B cell (primary cell): ENCODE data around the gene SLC9A9. TPM values are rescaled to one million over a fixed set of nuclear protein-coding genes. Genes with fewer than 3 reads are reported as not detected.
A peak's percentile ranks its signal among the peaks of the same experiment; 100 is the strongest.

ENCODE experiments used
- ATAC-seq: fragments of 200-7000 bp; cut with Tn5 transposase; one replicate; pipeline ENCODE4 v1.10.0; 2021; ENCODE audit warnings: low read depth, mild to moderate bottlenecking, moderate number of reproducible peaks, moderate library complexity
- CTCF ChIA-PET: fragments of 350-600 bp; sonication (Branson Sonifier 250); formaldehyde crosslinking; loops from one replicate; lab custom pipeline; 2021; ENCODE audit warnings: antibody characterized with exemption, inconsistent platforms; lab: Charles Lee
- POLR2A ChIA-PET: fragments of 350-600 bp; sonication (Branson Sonifier 250); formaldehyde crosslinking; loops from one replicate; lab custom pipeline; 2021; ENCODE audit warnings: antibody characterized with exemption; lab: Charles Lee
- DNase-seq: peaks from one replicate; pipeline ENCODE4 v3.0.0; 2013
- H2AFZ ChIP-seq: 2 replicates; pipeline ENCODE4 v1.6.1; 2012; ENCODE audit warnings: mild to moderate bottlenecking, low read depth, low read length; ENCODE audit not compliant: insufficient read depth, poor library complexity, severe bottlenecking
- H3K27ac ChIP-seq, 2 donors: 1 replicate in 1 of 2; 2 replicates in 1 of 2; pipeline ENCODE4 v1.5.1; 2012 to 2013; ENCODE audit warnings: low read length in 2 of 2, mild to moderate bottlenecking in 2 of 2, moderate library complexity in 1 of 2
- H3K27me3 ChIP-seq, 4 experiments: fragments of 200-600 bp in 1 of 4; sonication (generic) in 1 of 4; replicated peaks in 1 of 4; 1 replicate in 2 of 4; 2 replicates in 2 of 4; pipeline versions ENCODE4 v1.6.1 to v1.7.0; 2013 to 2016; ENCODE audit warnings: low read length in 3 of 4, mild to moderate bottlenecking in 2 of 4, mixed read lengths in 1 of 4, moderate library complexity in 1 of 4; ENCODE audit not compliant: insufficient read depth in 4 of 4, control insufficient read depth in 3 of 4; ENCODE audit errors: control extremely low read depth in 1 of 4
- H3K36me3 ChIP-seq, 2 experiments: replicated peaks in 1 of 2; 1 replicate in 1 of 2; 2 replicates in 1 of 2; pipeline versions ENCODE4 v1.6.1 to v1.7.1; 2013; ENCODE audit warnings: low read length in 1 of 2; ENCODE audit not compliant: insufficient read depth in 2 of 2, control insufficient read depth in 1 of 2; ENCODE audit errors: control extremely low read depth in 1 of 2, extremely low read depth in 1 of 2
- H3K4me1 ChIP-seq, 2 donors: fragments of 200-600 bp in 1 of 2; sonication (generic) in 1 of 2; 1 replicate in 1 of 2; 2 replicates in 1 of 2; pipeline versions ENCODE4 v1.5.1 to v1.6.1; 2013 to 2017; ENCODE audit warnings: low read length in 2 of 2; ENCODE audit not compliant: control insufficient read depth in 2 of 2, insufficient read depth in 2 of 2
- H3K4me2 ChIP-seq: replicated peaks from 2 replicates; pipeline ENCODE3; 2012; ENCODE audit warnings: mild to moderate bottlenecking, low read depth, low read length; ENCODE audit not compliant: poor library complexity, severe bottlenecking
- H3K4me3 ChIP-seq, 5 experiments: fragments of 200-600 bp in 1 of 5; sonication (generic) in 1 of 5; 1 replicate in 3 of 5; 2 replicates in 2 of 5; pipeline versions ENCODE4 v1.5.1 to v1.7.0; 2011 to 2016; ENCODE audit warnings: low read length in 4 of 5, mild to moderate bottlenecking in 4 of 5, low read depth in 2 of 5, control low read depth in 1 of 5, moderate library complexity in 1 of 5; ENCODE audit not compliant: insufficient read depth in 1 of 5; ENCODE audit errors: control extremely low read depth in 1 of 5, extremely low read depth in 1 of 5
- H3K79me2 ChIP-seq: fragments of 200-600 bp; sonication (generic); one replicate; pipeline ENCODE4 v1.6.0; 2016; ENCODE audit warnings: low read length; ENCODE audit not compliant: control insufficient read depth, insufficient read depth
- H3K9ac ChIP-seq: fragments of 200-600 bp; sonication (generic); 2 replicates; pipeline ENCODE4 v1.6.1; 2017; ENCODE audit warnings: mild to moderate bottlenecking, low read length, moderate library complexity
- H3K9me3 ChIP-seq, 3 donors: one replicate each; pipeline versions ENCODE4 v1.6.1 to v1.7.1; 2013; ENCODE audit warnings: low read length in 2 of 3; ENCODE audit not compliant: control insufficient read depth in 2 of 3, insufficient read depth in 1 of 3; ENCODE audit errors: control extremely low read depth in 1 of 3
- H4K20me1 ChIP-seq: 2 replicates; pipeline ENCODE4 v1.6.0; 2012; ENCODE audit warnings: mild to moderate bottlenecking, low read length; ENCODE audit not compliant: insufficient read depth, control insufficient read depth, poor library complexity, severe bottlenecking
- H3K27ac Mint-ChIP-seq: one replicate; pipeline ENCODE4 v1.8.0; 2021; ENCODE audit warnings: mixed read lengths
- H3K27me3 Mint-ChIP-seq: one replicate; pipeline ENCODE4 v1.8.0; 2021; ENCODE audit warnings: mixed read lengths
- H3K4me1 Mint-ChIP-seq: one replicate; pipeline ENCODE4 v1.8.0; 2021; ENCODE audit warnings: mixed read lengths
- H3K4me3 Mint-ChIP-seq: one replicate; pipeline ENCODE4 v1.8.0; 2021; ENCODE audit warnings: mixed read lengths
- H3K9me3 Mint-ChIP-seq: one replicate; pipeline ENCODE4 v1.8.0; 2022; ENCODE audit warnings: mixed read lengths; ENCODE audit not compliant: insufficient read depth
- CTCF ChIP-seq: fragments of 200-600 bp; IDR thresholded peaks from one replicate; pipeline ENCODE4 v1.8.0; 2022; ENCODE audit warnings: antibody characterized with exemption, mild to moderate bottlenecking
- EZH2 ChIP-seq: IDR thresholded peaks from 2 replicates; pipeline ENCODE4 v1.6.1; 2012; ENCODE audit warnings: borderline replicate concordance, low read depth, mild to moderate bottlenecking, moderate library complexity, low read length; ENCODE audit not compliant: insufficient read depth, poor library complexity, severe bottlenecking
- WGBS: methylation state at CpG from one replicate; pipeline ENCODE4 v1.1.5; 2013; ENCODE audit warnings: missing lambda C conversion rate; ENCODE audit not compliant: insufficient coverage; 5-methylcytosine and 5-hydroxymethylcytosine counted together
- intact Hi-C: fragments of 100-400 bp; cut with micrococcal nuclease; formaldehyde crosslinking; loops from one replicate; pipeline ENCODE4 v1.10.0; 2022
- polyA plus RNA-seq: library from polyadenylated mRNA; depleted of rRNA; stranded (reverse); fragments of >200 nt; gene quantifications from 2 replicates; pipeline ENCODE4 v1.2.3, GENCODE V29; 2012
- total RNA-seq, 2 donors: library from RNA; stranded (reverse); fragments of 120-200 nt in 1 of 2; gene quantifications; 1 replicate in 1 of 2; 2 replicates in 1 of 2; pipeline versions ENCODE4 v1.2.3 to v1.2.4, GENCODE V29; 2013 to 2022

SLC9A9 gene
- total and polyA plus RNA-seq, 2 donors (not counting 1 experiment from before 2014, with no cell fraction given), result 7.7 to 17.3 TPM

- ChIA-PET CTCF (interaction anchor here (0.7 to 3.9 kb wide), 2 partner anchors 29 to 239 kb away, joined by 3 to 20 read pairs; no protein-coding TSS in a partner anchor), POLR2A (no interaction called here)
- peak overlapping the region; percentile 55 for H3K4me3 Mint-ChIP-seq
- Histone ChIP-seq H3K9me3 (no peaks in the 10 kb centered on the region), H2AFZ (peak overlapping the region; percentile 12), H3K9ac (no peak overlapping the region), H3K4me3 (no peak overlapping the region), H3K4me2 (peak overlapping the region; percentile 27), H3K27ac (peak overlapping the region; percentile 11 to 55), H3K36me3 (no peaks in the 10 kb centered on the region), H4K20me1 (no peaks in the 10 kb centered on the region), H3K79me2 (no peaks in the 10 kb centered on the region), H3K27me3 (no peaks in the 10 kb centered on the region), H3K4me1 (peaks cover 40 to 47% of the 10 kb centered on the region in 2 donors)
- peaks cover 58% of the 10 kb centered on the region for H3K4me1 Mint-ChIP-seq
- DNase-seq, result peak; percentile 32
- no peak for ATAC-seq
- H3K9me3 Mint-ChIP-seq, result no peaks in the 10 kb centered on the region
- no CpG with 5 or more reads among the region's 3 CpGs for WGBS
- peak overlapping the region; percentile 82 for H3K27ac Mint-ChIP-seq
- intact Hi-C loops, result loop anchor here (5.0 to 10.0 kb wide), 2 partner anchors 300 to 1088 kb away; partner anchors contain the start of gene DIPK2A
- H3K27me3 Mint-ChIP-seq, result no peaks in the 10 kb centered on the region
- TF ChIP-seq EZH2 (no peak), CTCF (no peak)
These were observed 175.7 kb downstream of the SLC9A9 start for GRCh38 chr3:143672396-143673165.

- POLR2A ChIA-PET, result no interaction called here
- Histone ChIP-seq H4K20me1 (no peaks in the 10 kb centered on the region), H3K9me3 (no peaks in the 10 kb centered on the region), H3K4me2 (no peak overlapping the region), H3K4me1 (peaks cover 40 to 47% of the 10 kb centered on the region in 2 donors), H3K36me3 (no peaks in the 10 kb centered on the region), H3K27me3 (no peaks in the 10 kb centered on the region), H3K4me3 (no peak overlapping the region), H3K9ac (no peak overlapping the region), H3K79me2 (no peaks in the 10 kb centered on the region), H3K27ac (no peak overlapping the region), H2AFZ (no peak overlapping the region)
- WGBS, result no CpG with 5 or more reads among the region's 1 CpG
- intact Hi-C loops, result loop anchor here (5.0 to 10.0 kb wide), 2 partner anchors 301 to 1087 kb away; partner anchors contain the start of gene DIPK2A
- H3K27ac Mint-ChIP-seq, result peak overlapping the region; percentile 18
- TF ChIP-seq CTCF, result no peak
- H3K27me3 Mint-ChIP-seq, result no peaks in the 10 kb centered on the region
- CTCF ChIA-PET, result interaction anchor here (0.8 to 1.5 kb wide), 5 partner anchors 28 to 629 kb away, joined by 3 to 6 read pairs (median 4); no protein-coding TSS in a partner anchor
- peaks cover 60% of the 10 kb centered on the region for H3K4me1 Mint-ChIP-seq
- no peaks in the 10 kb centered on the region for H3K9me3 Mint-ChIP-seq
- ATAC-seq, result no peak
- H3K4me3 Mint-ChIP-seq, result no peak overlapping the region
- no peak for DNase-seq
These were observed 176.6 kb downstream of the SLC9A9 start for GRCh38 chr3:143671626-143672025.
